CD8-positive, alpha-beta memory T cell (primary cell): Measurements from ENCODE around the gene MICU1. TPM values are rescaled to one million over a fixed set of nuclear protein-coding genes. Genes with fewer than 3 reads are reported as not detected.
A peak's percentile ranks its signal among the peaks of the same experiment; 100 is the strongest.

Experiments used
- CTCF ChIA-PET: fragments of 350-600 bp; sonication (Branson Sonifier 250); formaldehyde crosslinking; loops from one replicate; lab custom pipeline; 2021; ENCODE audit warnings: antibody characterized with exemption; lab: Charles Lee
- POLR2A ChIA-PET: fragments of 350-600 bp; sonication (Branson Sonifier 250); formaldehyde crosslinking; loops from one replicate; lab custom pipeline; 2021; ENCODE audit warnings: antibody characterized with exemption; lab: Charles Lee
- DNase-seq, 5 donors: peaks; one replicate each; pipeline versions ENCODE4 v3.0.0 to v3.0.0-alpha.2; 2020 to 2022; ENCODE audit warnings: mixed read lengths in 1 of 5
- H3K27ac ChIP-seq: one replicate; pipeline ENCODE4 v1.7.0; 2013; ENCODE audit warnings: low read depth, mild to moderate bottlenecking, low read length, moderate library complexity
- H3K27me3 ChIP-seq: 2 replicates; pipeline ENCODE4 v1.7.0; 2013; ENCODE audit warnings: low read length, mild to moderate bottlenecking; ENCODE audit not compliant: insufficient read depth, poor library complexity, severe bottlenecking
- H3K36me3 ChIP-seq: 2 replicates; pipeline ENCODE4 v1.7.0; 2013; ENCODE audit warnings: mild to moderate bottlenecking, low read length, moderate library complexity; ENCODE audit not compliant: insufficient read depth
- H3K4me1 ChIP-seq: 2 replicates; pipeline ENCODE4 v1.7.0; 2013; ENCODE audit warnings: mild to moderate bottlenecking, low read length, moderate library complexity; ENCODE audit not compliant: insufficient read depth
- H3K4me3 ChIP-seq: 2 replicates; pipeline ENCODE4 v1.7.0; 2013; ENCODE audit warnings: mild to moderate bottlenecking, low read length
- H3K9me3 ChIP-seq: 2 replicates; pipeline ENCODE4 v1.7.0; 2013; ENCODE audit warnings: mild to moderate bottlenecking, low read length
- H3K27ac Mint-ChIP-seq, 8 donors: one replicate each; pipeline ENCODE4 v1.8.0; 2020 to 2021; ENCODE audit warnings: mixed read lengths in 8 of 8, mild to moderate bottlenecking in 6 of 8, inconsistent platforms in 3 of 8, moderate library complexity in 3 of 8
- H3K27me3 Mint-ChIP-seq, 2 donors: one replicate each; pipeline ENCODE4 v1.8.0; 2020 to 2021; ENCODE audit warnings: mixed read lengths in 2 of 2, mild to moderate bottlenecking in 1 of 2, moderate library complexity in 1 of 2
- H3K36me3 Mint-ChIP-seq, 3 donors: one replicate each; pipeline ENCODE4 v1.8.0; 2020 to 2021; ENCODE audit warnings: mixed read lengths in 3 of 3, inconsistent platforms in 1 of 3, mild to moderate bottlenecking in 1 of 3
- H3K4me1 Mint-ChIP-seq, 3 donors: one replicate each; pipeline ENCODE4 v1.8.0; 2020 to 2021; ENCODE audit warnings: mixed read lengths in 3 of 3, inconsistent platforms in 1 of 3, mild to moderate bottlenecking in 1 of 3
- H3K4me3 Mint-ChIP-seq, 7 donors: one replicate each; pipeline ENCODE4 v1.8.0; 2020 to 2021; ENCODE audit warnings: mixed read lengths in 7 of 7, mild to moderate bottlenecking in 6 of 7, moderate library complexity in 4 of 7, inconsistent platforms in 2 of 7
- H3K9me3 Mint-ChIP-seq, 5 donors: one replicate each; pipeline ENCODE4 v1.8.0; 2020 to 2022; ENCODE audit warnings: mixed read lengths in 5 of 5, mild to moderate bottlenecking in 3 of 5, moderate library complexity in 2 of 5, inconsistent platforms in 1 of 5
- polyA plus RNA-seq: library from polyadenylated mRNA; unstranded; fragments of 300-500 nt; fragmentation: Illumina TruSeq; gene quantifications from one replicate; pipeline ENCODE4 v1.2.3, GENCODE V29; 2021
- total RNA-seq, 2 experiments: library from RNA; stranded (reverse); gene quantifications; one replicate each; pipeline ENCODE4 v1.2.3, GENCODE V29; 2021

The MICU1 gene
- total and polyA plus RNA-seq, 3 experiments from 2014 or later, result 25.3 to 27.9 (median 26.9) TPM

DNA sequence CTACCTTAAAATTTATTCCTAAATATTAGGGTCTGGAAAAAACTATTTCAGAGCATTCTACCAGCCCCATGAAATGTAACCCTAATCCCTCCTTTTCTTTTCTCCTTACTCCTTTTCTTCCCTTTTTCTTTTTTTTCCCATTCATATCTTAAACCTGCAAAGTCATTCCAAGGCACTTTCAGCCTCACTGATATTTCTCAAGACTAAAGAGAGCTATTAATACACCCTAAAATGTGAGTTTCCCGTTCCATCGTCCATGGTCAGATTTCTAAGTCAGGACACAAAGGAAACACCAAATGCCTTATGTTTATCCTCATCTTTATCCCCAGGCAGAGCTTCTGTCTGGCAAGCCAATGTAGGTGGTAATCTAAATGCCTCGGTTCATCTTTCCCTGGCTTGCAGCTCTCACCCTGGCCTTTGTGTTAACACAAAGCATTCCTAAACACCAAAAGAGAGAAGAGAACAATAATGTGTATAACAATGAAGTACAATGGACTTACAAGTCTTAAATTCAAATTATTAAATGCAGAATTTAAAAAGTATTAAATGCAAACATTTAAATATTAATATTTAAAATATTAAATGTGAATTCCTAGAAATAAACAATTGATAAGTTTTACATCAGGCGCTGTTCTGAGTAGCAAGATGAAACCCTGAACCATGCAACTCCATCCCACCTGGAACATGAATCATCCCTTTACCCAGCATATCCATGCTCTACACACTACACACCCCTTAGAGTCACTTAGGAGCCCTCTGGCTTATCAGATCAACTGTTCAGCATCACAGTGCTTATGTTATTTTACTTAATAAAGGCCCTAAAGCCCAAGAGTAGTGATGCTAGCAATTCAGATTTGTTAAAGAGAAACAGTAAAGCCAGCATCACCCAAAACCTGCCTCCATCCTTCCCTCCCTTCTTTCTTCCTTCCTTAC lies 26.8 kb downstream of the MICU1 start:
- H3K4me3 Mint-ChIP-seq, result no peak overlapping the region
- H3K4me1 Mint-ChIP-seq, result peaks cover 3 to 5% (median 3%) of the 10 kb centered on the region in 3 donors
- peak overlapping the region in 2 of 8 donors; percentile 4 to 71 for H3K27ac Mint-ChIP-seq
- peaks cover 1 to 10% (median 7%) of the 10 kb centered on the region in 3 donors for H3K36me3 Mint-ChIP-seq
- H3K36me3 ChIP-seq, result no peaks in the 10 kb centered on the region
- no peaks in the 10 kb centered on the region for H3K9me3 Mint-ChIP-seq
- POLR2A ChIA-PET, result no interaction called here
- H3K27me3 Mint-ChIP-seq, result no peaks in the 10 kb centered on the region
- CTCF ChIA-PET, result no interaction called here
- no peak overlapping the region for H3K27ac ChIP-seq
- no peak for DNase-seq
- no peaks in the 10 kb centered on the region for H3K4me1 ChIP-seq
- H3K27me3 ChIP-seq, result no peaks in the 10 kb centered on the region
- no peak overlapping the region for H3K4me3 ChIP-seq
- H3K9me3 ChIP-seq, result no peaks in the 10 kb centered on the region

- no peaks in the 10 kb centered on the region for H3K4me1 ChIP-seq
- H3K36me3 ChIP-seq, result no peaks in the 10 kb centered on the region
- H3K4me3 ChIP-seq, result no peak overlapping the region
- H3K9me3 Mint-ChIP-seq, result peaks cover 0 to under 1% (median 0%) of the 10 kb centered on the region in 5 donors
- no peak overlapping the region for H3K27ac Mint-ChIP-seq
- no peaks in the 10 kb centered on the region for H3K27me3 ChIP-seq
- ChIA-PET CTCF (no interaction called here), POLR2A (no interaction called here)
- no peak for DNase-seq
- H3K27ac ChIP-seq, result no peak overlapping the region
- H3K9me3 ChIP-seq, result no peaks in the 10 kb centered on the region
- H3K4me3 Mint-ChIP-seq, result no peak overlapping the region
- peaks cover 5 to 8% (median 7%) of the 10 kb centered on the region in 3 donors for H3K4me1 Mint-ChIP-seq
- peaks cover 7 to 15% (median 10%) of the 10 kb centered on the region in 3 donors for H3K36me3 Mint-ChIP-seq
- H3K27me3 Mint-ChIP-seq, result no peaks in the 10 kb centered on the region
Measured at GRCh38 chr10:72597897-72598296, 28.0 kb downstream of the MICU1 start.

GRCh38 chr10:72595436-72595835 lies 30.4 kb downstream of the MICU1 start:
- Histone ChIP-seq H3K9me3 (no peaks in the 10 kb centered on the region), H3K4me1 (no peaks in the 10 kb centered on the region), H3K36me3 (no peaks in the 10 kb centered on the region), H3K27ac (no peak overlapping the region), H3K4me3 (no peak overlapping the region), H3K27me3 (no peaks in the 10 kb centered on the region)
- DNase-seq, result no peak
- ChIA-PET POLR2A (no interaction called here), CTCF (no interaction called here)
- Mint-ChIP-seq H3K27ac (peak overlapping the region in 1 of 8 donors; percentile 3), H3K4me3 (no peak overlapping the region), H3K27me3 (no peaks in the 10 kb centered on the region), H3K4me1 (peaks cover 15 to 20% (median 16%) of the 10 kb centered on the region in 3 donors), H3K9me3 (peaks cover 0 to 3% (median 0%) of the 10 kb centered on the region in 5 donors), H3K36me3 (peaks cover 8 to 14% (median 12%) of the 10 kb centered on the region in 3 donors)

- Mint-ChIP-seq H3K4me1 (peaks cover 15 to 20% (median 16%) of the 10 kb centered on the region in 3 donors), H3K9me3 (peaks cover 0 to 3% (median 0%) of the 10 kb centered on the region in 5 donors), H3K4me3 (no peak overlapping the region), H3K27me3 (no peaks in the 10 kb centered on the region), H3K36me3 (peaks cover 6 to 13% (median 12%) of the 10 kb centered on the region in 3 donors), H3K27ac (no peak overlapping the region)
- Histone ChIP-seq H3K27me3 (no peaks in the 10 kb centered on the region), H3K4me3 (no peak overlapping the region), H3K4me1 (no peaks in the 10 kb centered on the region), H3K9me3 (no peaks in the 10 kb centered on the region), H3K36me3 (no peaks in the 10 kb centered on the region), H3K27ac (no peak overlapping the region)
- ChIA-PET CTCF (no interaction called here), POLR2A (no interaction called here)
- DNase-seq, result no peak
Measured at GRCh38 chr10:72593963-72594362, 31.9 kb downstream of the MICU1 start.

GRCh38 chr10:72588266-72588665 lies 37.6 kb downstream of the MICU1 start:
- H3K4me3 ChIP-seq, result no peak overlapping the region
- Mint-ChIP-seq H3K27ac (no peak overlapping the region), H3K9me3 (peaks cover 0 to 3% (median 0%) of the 10 kb centered on the region in 5 donors), H3K4me3 (no peak overlapping the region), H3K36me3 (peaks cover under 1 to 7% (median 5%) of the 10 kb centered on the region in 3 donors), H3K4me1 (peaks cover 18 to 33% (median 23%) of the 10 kb centered on the region in 3 donors), H3K27me3 (no peaks in the 10 kb centered on the region)
- ChIA-PET POLR2A (no interaction called here), CTCF (no interaction called here)
- no peaks in the 10 kb centered on the region for H3K9me3 ChIP-seq
- no peak overlapping the region for H3K27ac ChIP-seq
- H3K27me3 ChIP-seq, result no peaks in the 10 kb centered on the region
- no peaks in the 10 kb centered on the region for H3K4me1 ChIP-seq
- H3K36me3 ChIP-seq, result no peaks in the 10 kb centered on the region
- no peak for DNase-seq

DNA sequence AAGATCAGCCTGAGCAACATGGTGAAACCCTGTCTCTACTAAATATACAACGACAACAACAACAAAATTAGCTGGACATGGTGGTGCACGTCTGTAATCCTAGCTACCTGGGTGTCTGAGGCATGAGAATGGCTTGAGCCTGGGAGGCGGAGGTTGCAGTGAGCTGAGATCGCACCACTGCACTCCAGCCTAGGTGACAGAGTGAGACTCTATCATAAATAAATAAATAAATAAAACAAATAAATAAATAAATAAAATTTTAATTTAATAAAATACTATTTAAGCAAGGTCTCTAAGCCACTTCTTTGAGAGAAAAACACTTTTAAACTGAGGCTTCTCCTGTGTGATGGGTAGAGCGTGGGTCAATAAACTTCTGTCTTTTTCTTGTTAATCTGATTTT lies 38.3 kb downstream of the MICU1 start:
- DNase-seq, result no peak
- Histone ChIP-seq H3K4me3 (no peak overlapping the region), H3K27ac (no peak overlapping the region), H3K36me3 (no peaks in the 10 kb centered on the region), H3K9me3 (no peaks in the 10 kb centered on the region), H3K4me1 (no peaks in the 10 kb centered on the region), H3K27me3 (no peaks in the 10 kb centered on the region)
- ChIA-PET CTCF (no interaction called here), POLR2A (interaction anchor here (0.7 kb wide), 2 partner anchors 14 to 224 kb away, joined by 4 to 9 read pairs; no protein-coding TSS in a partner anchor)
- Mint-ChIP-seq H3K36me3 (peaks cover 2 to 5% (median 5%) of the 10 kb centered on the region in 3 donors), H3K27me3 (no peaks in the 10 kb centered on the region), H3K27ac (no peak overlapping the region), H3K9me3 (peaks cover 0 to 3% (median 0%) of the 10 kb centered on the region in 5 donors), H3K4me3 (no peak overlapping the region), H3K4me1 (peaks cover 18 to 30% (median 20%) of the 10 kb centered on the region in 3 donors)

GRCh38 chr10:72574636-72575035 lies 51.2 kb downstream of the MICU1 start:
- Mint-ChIP-seq H3K9me3 (no peaks in the 10 kb centered on the region), H3K36me3 (peaks cover 0 to 1% (median 0%) of the 10 kb centered on the region in 3 donors), H3K4me3 (no peak overlapping the region), H3K27me3 (no peaks in the 10 kb centered on the region), H3K27ac (no peak overlapping the region), H3K4me1 (peaks cover 0 to 10% (median 5%) of the 10 kb centered on the region in 3 donors)
- CTCF ChIA-PET, result no interaction called here
- Histone ChIP-seq H3K36me3 (no peaks in the 10 kb centered on the region), H3K27me3 (no peaks in the 10 kb centered on the region), H3K4me3 (no peak overlapping the region), H3K4me1 (no peaks in the 10 kb centered on the region), H3K9me3 (no peaks in the 10 kb centered on the region), H3K27ac (no peak overlapping the region)
- POLR2A ChIA-PET, result no interaction called here
- no peak for DNase-seq

- Histone ChIP-seq H3K27ac (no peak overlapping the region), H3K4me1 (no peaks in the 10 kb centered on the region), H3K36me3 (no peaks in the 10 kb centered on the region), H3K9me3 (no peaks in the 10 kb centered on the region), H3K27me3 (no peaks in the 10 kb centered on the region), H3K4me3 (no peak overlapping the region)
- ChIA-PET CTCF (no interaction called here), POLR2A (interaction anchor here (0.6 kb wide), 1 partner anchor 14 kb away, joined by 9 read pairs; no protein-coding TSS in a partner anchor)
- Mint-ChIP-seq H3K4me1 (peaks cover 0 to 13% (median 8%) of the 10 kb centered on the region in 3 donors), H3K36me3 (peaks cover 0 to 4% (median 0%) of the 10 kb centered on the region in 3 donors), H3K4me3 (no peak overlapping the region), H3K9me3 (no peaks in the 10 kb centered on the region), H3K27me3 (no peaks in the 10 kb centered on the region), H3K27ac (no peak overlapping the region)
- DNase-seq, result no peak
Measured at GRCh38 chr10:72573079-72573478, 52.8 kb downstream of the MICU1 start.
